Mammary epithelial cell (primary cell): ENCODE data around the gene MKRN3.

Experiments
- EZH2 ChIP-seq: IDR thresholded peaks from 2 replicates; pipeline ENCODE4 v1.6.1; 2012; ENCODE audit warnings: low read length, inconsistent platforms, borderline replicate concordance
- TF ChIP-seq, protein P1 (sequence below), 2 donors: IDR thresholded peaks in 1 of 2; conservative IDR thresholded peaks in 1 of 2; 2 replicates each; pipeline ENCODE4 v1.5.1; 2011 to 2012; ENCODE audit warnings: inconsistent platforms in 2 of 2, low read length in 2 of 2, mild to moderate bottlenecking in 2 of 2, control low read depth in 1 of 2, low read depth in 1 of 2; ENCODE audit not compliant: insufficient read depth in 1 of 2; ENCODE audit errors: extremely low read depth in 1 of 2

DNA sequence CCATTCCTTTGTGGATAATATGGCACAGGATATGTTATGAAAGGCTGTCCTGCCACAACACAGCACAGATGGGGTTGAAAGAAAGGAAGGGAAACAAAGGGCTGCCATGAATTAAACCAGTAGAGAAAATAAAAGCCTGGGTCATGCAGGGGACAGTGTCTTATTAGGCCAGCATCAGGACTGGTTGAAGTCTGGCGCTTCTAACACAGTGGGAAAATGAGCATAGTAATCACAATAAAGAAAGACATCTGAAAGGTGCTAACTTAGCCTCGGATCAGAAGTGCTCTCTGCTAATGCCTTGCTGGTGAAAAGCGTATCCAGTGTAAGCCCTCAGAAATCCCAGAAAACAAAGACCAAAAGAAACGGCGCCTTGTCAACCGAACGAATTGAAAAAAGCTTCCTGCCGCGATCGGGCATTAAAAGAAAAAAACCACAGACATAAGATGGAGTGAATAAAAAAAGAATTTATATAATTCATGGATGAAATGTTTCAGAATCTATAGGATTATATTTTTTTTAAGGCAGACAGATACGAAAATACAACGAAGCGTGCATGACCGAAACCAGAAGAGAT is 566 bp upstream of the MKRN3 start:
- TF ChIP-seq, protein P1, sequence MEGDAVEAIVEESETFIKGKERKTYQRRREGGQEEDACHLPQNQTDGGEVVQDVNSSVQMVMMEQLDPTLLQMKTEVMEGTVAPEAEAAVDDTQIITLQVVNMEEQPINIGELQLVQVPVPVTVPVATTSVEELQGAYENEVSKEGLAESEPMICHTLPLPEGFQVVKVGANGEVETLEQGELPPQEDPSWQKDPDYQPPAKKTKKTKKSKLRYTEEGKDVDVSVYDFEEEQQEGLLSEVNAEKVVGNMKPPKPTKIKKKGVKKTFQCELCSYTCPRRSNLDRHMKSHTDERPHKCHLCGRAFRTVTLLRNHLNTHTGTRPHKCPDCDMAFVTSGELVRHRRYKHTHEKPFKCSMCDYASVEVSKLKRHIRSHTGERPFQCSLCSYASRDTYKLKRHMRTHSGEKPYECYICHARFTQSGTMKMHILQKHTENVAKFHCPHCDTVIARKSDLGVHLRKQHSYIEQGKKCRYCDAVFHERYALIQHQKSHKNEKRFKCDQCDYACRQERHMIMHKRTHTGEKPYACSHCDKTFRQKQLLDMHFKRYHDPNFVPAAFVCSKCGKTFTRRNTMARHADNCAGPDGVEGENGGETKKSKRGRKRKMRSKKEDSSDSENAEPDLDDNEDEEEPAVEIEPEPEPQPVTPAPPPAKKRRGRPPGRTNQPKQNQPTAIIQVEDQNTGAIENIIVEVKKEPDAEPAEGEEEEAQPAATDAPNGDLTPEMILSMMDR (conservative IDR thresholded peaks at IDR 0.05 in 1 of 2, IDR thresholded peaks at IDR 0.05 in 1 of 2; ENCODE audit: extremely low read depth in 1 of 2, insufficient read depth in 1 of 2, low read depth in 1 of 2, low read length in 2 of 2) = no peak
- TF ChIP-seq EZH2 = no peak
